IMR-90 (cell line): ENCODE results near the gene TNFRSF1A. TPM values are rescaled to one million over a fixed set of nuclear protein-coding genes. Genes with fewer than 3 reads are reported as not detected.

ENCODE experiments used
- ATAC-seq: fragments of 200-7000 bp; cut with Tn5 transposase; 2 replicates; pipeline ENCODE4 v1.9.1; 2020; ENCODE audit warnings: low read depth, mild to moderate bottlenecking, moderate library complexity
- BruUV-seq: library from RNA; stranded (reverse); fragments of 400-500 nt; replicated peaks from 2 replicates; lab custom pipeline; 2021; lab: Mats Ljungman, UMichigan
- CTCF ChIA-PET: fragments of 300-600 bp; formaldehyde crosslinking; extraction: SDS; loops from one replicate; lab custom pipeline; 2021; ENCODE audit warnings: antibody characterized with exemption; lab: Yijun Ruan, JAX
- POLR2A ChIA-PET: fragments of 300-600 bp; sonication (Branson Sonifier 250); formaldehyde crosslinking; loops from one replicate; lab custom pipeline; 2022; ENCODE audit warnings: antibody characterized with exemption; ENCODE audit not compliant: unreplicated experiment; lab: Charles Lee
- DNase-seq: peaks from one replicate; pipeline ENCODE4 v3.0.0; 2013
- H2AFZ ChIP-seq: replicated peaks from 2 replicates; pipeline ENCODE3; 2013; ENCODE audit warnings: low read length, mild to moderate bottlenecking; ENCODE audit not compliant: poor library complexity
- H2AK5ac ChIP-seq: 2 replicates; pipeline ENCODE4 v1.6.1; 2013; ENCODE audit warnings: low read depth, low read length, inconsistent platforms
- H2AK9ac ChIP-seq: replicated peaks from 2 replicates; pipeline ENCODE3; 2013; ENCODE audit warnings: mild to moderate bottlenecking, low read depth, low read length, moderate library complexity; ENCODE audit not compliant: poor library complexity
- H2BK120ac ChIP-seq: 2 replicates; pipeline ENCODE4 v1.6.1; 2013; ENCODE audit warnings: low read depth, low read length, inconsistent platforms
- H2BK15ac ChIP-seq: 3 replicates; pipeline ENCODE4 v1.6.1; 2013; ENCODE audit warnings: low read depth, low read length, inconsistent platforms
- H2BK20ac ChIP-seq: 2 replicates; pipeline ENCODE4 v1.6.1; 2013; ENCODE audit warnings: low read depth, mild to moderate bottlenecking, inconsistent platforms, low read length, moderate library complexity
- H2BK5ac ChIP-seq: 2 replicates; pipeline ENCODE4 v1.6.1; 2013; ENCODE audit warnings: mild to moderate bottlenecking, low read depth, low read length, inconsistent platforms; ENCODE audit not compliant: poor library complexity, severe bottlenecking
- H3K14ac ChIP-seq: replicated peaks from 2 replicates; pipeline ENCODE4 v1.6.1; 2013; ENCODE audit warnings: low read depth, low read length, inconsistent platforms
- H3K18ac ChIP-seq: 2 replicates; pipeline ENCODE4 v1.6.1; 2013; ENCODE audit warnings: low read depth, low read length, control low read depth
- H3K23ac ChIP-seq: 2 replicates; pipeline ENCODE4 v1.6.1; 2013; ENCODE audit warnings: low read depth, low read length, inconsistent platforms
- H3K27ac ChIP-seq: 2 replicates; pipeline ENCODE4 v1.5.1; 2013; ENCODE audit warnings: mild to moderate bottlenecking, control low read depth, low read length; ENCODE audit not compliant: insufficient read depth
- H3K27me3 ChIP-seq: 2 replicates; pipeline ENCODE4 v1.6.1; 2013; ENCODE audit warnings: low read length; ENCODE audit not compliant: control insufficient read depth, insufficient read depth
- H3K36me3 ChIP-seq: 2 replicates; pipeline ENCODE4 v1.6.1; 2013; ENCODE audit warnings: low read length, mixed read lengths; ENCODE audit not compliant: control insufficient read depth, insufficient read depth
- H3K4ac ChIP-seq: 2 replicates; pipeline ENCODE4 v1.6.1; 2013; ENCODE audit warnings: low read depth, low read length, inconsistent platforms
- H3K4me1 ChIP-seq: 2 replicates; pipeline ENCODE4 v1.6.1; 2013; ENCODE audit warnings: low read length, mixed read lengths; ENCODE audit not compliant: control insufficient read depth, insufficient read depth
- H3K4me2 ChIP-seq: 2 replicates; pipeline ENCODE4 v1.6.1; 2013; ENCODE audit warnings: low read depth, mild to moderate bottlenecking, control low read depth, low read length, moderate library complexity
- H3K4me3 ChIP-seq: 2 replicates; pipeline ENCODE4 v1.5.1; 2013; ENCODE audit warnings: low read depth, mild to moderate bottlenecking, control low read depth, low read length, moderate library complexity; ENCODE audit not compliant: insufficient read depth
- H3K56ac ChIP-seq: 2 replicates; pipeline ENCODE4 v1.6.1; 2013; ENCODE audit warnings: low read length, inconsistent platforms; ENCODE audit not compliant: insufficient read depth; ENCODE audit errors: extremely low read depth
- H3K79me1 ChIP-seq, 2 experiments: 2 replicates each; pipeline ENCODE4 v1.6.1; 2013; ENCODE audit warnings: low read length in 2 of 2, inconsistent platforms in 1 of 2, low read depth in 1 of 2
- H3K9ac ChIP-seq: 2 replicates; pipeline ENCODE4 v1.6.1; 2013; ENCODE audit warnings: low read depth, low read length, control low read depth
- H3K9me1 ChIP-seq: 2 replicates; pipeline ENCODE4 v1.6.1; 2013; ENCODE audit warnings: low read length, inconsistent platforms; ENCODE audit not compliant: insufficient read depth
- H3K9me3 ChIP-seq: 2 replicates; pipeline ENCODE4 v1.6.1; 2013; ENCODE audit warnings: low read length; ENCODE audit not compliant: control insufficient read depth, insufficient read depth
- H4K20me1 ChIP-seq: 2 replicates; pipeline ENCODE4 v1.6.1; 2013; ENCODE audit warnings: low read length, inconsistent platforms; ENCODE audit not compliant: insufficient read depth
- H4K5ac ChIP-seq: 2 replicates; pipeline ENCODE4 v1.6.1; 2013; ENCODE audit warnings: mild to moderate bottlenecking, low read depth, low read length, control low read depth
- H4K8ac ChIP-seq, 2 experiments: 2 replicates each; pipeline ENCODE4 v1.6.1; 2013; ENCODE audit warnings: low read depth in 2 of 2, low read length in 2 of 2, control low read depth in 1 of 2, inconsistent platforms in 1 of 2
- H4K91ac ChIP-seq: 2 replicates; pipeline ENCODE4 v1.6.1; 2013; ENCODE audit warnings: low read depth, low read length, inconsistent platforms; ENCODE audit not compliant: insufficient read depth
- BHLHE40 ChIP-seq: fragments of 150-350 bp; IDR thresholded peaks from 2 replicates; pipeline ENCODE4 v1.6.1; 2016; ENCODE audit warnings: mild to moderate bottlenecking, low read depth, low read length
- CEBPB ChIP-seq: IDR thresholded peaks from 2 replicates; pipeline ENCODE4 v1.6.1; 2012; ENCODE audit warnings: low read depth, low read length, improper control_type of control experiment
- CHD1 ChIP-seq: IDR thresholded peaks from 2 replicates; pipeline ENCODE4 v1.6.1; 2012; ENCODE audit warnings: low read depth, low read length, improper control_type of control experiment
- FOS ChIP-seq: fragments of 150-350 bp; IDR thresholded peaks from 2 replicates; pipeline ENCODE4 v1.6.1; 2016; ENCODE audit warnings: low read depth, low read length
- MAZ ChIP-seq: IDR thresholded peaks from 2 replicates; pipeline ENCODE4 v1.6.1; 2012; ENCODE audit warnings: low read depth, mild to moderate bottlenecking, low read length, improper control_type of control experiment, moderate library complexity, borderline replicate concordance
- MXI1 ChIP-seq: IDR thresholded peaks from 2 replicates; pipeline ENCODE4 v1.6.1; 2012; ENCODE audit warnings: low read depth, mild to moderate bottlenecking, low read length, moderate library complexity, borderline replicate concordance
- NFE2L2 ChIP-seq: fragments of 150-350 bp; IDR thresholded peaks from 2 replicates; pipeline ENCODE4 v1.6.1; 2016; ENCODE audit warnings: low read depth, mild to moderate bottlenecking, low read length
- POLR2A ChIP-seq: IDR thresholded peaks from 2 replicates; pipeline ENCODE4 v1.6.1; 2012; ENCODE audit warnings: mild to moderate bottlenecking, low read depth, low read length
- RAD21 ChIP-seq: IDR thresholded peaks from 2 replicates; pipeline ENCODE4 v1.6.1; 2012; ENCODE audit warnings: low read length, improper control_type of control experiment
- RCOR1 ChIP-seq: IDR thresholded peaks from 2 replicates; pipeline ENCODE4 v1.6.1; 2012; ENCODE audit warnings: mild to moderate bottlenecking, low read length, improper control_type of control experiment; ENCODE audit not compliant: insufficient replicate concordance
- RFX5 ChIP-seq: IDR thresholded peaks from 2 replicates; pipeline ENCODE4 v1.8.0; 2012; ENCODE audit warnings: low read depth, mild to moderate bottlenecking, low read length, moderate library complexity
- SMC3 ChIP-seq: fragments of 150-350 bp; IDR thresholded peaks from 2 replicates; pipeline ENCODE4 v1.6.1; 2016; ENCODE audit warnings: low read depth, mild to moderate bottlenecking, antibody characterized with exemption, low read length, moderate library complexity
- USF2 ChIP-seq: fragments of 150-350 bp; IDR thresholded peaks from 2 replicates; pipeline ENCODE4 v1.6.1; 2017; ENCODE audit warnings: mild to moderate bottlenecking, antibody characterized with exemption, low read length, low read depth
- WGBS, 2 experiments: methylation state at CpG; one replicate each; pipeline versions ENCODE4 v1.1.5 to v1.1.7; 2013; ENCODE audit warnings: missing lambda C conversion rate in 2 of 2; ENCODE audit not compliant: insufficient read length in 1 of 2; ENCODE audit errors: extremely low coverage in 2 of 2; 5-methylcytosine and 5-hydroxymethylcytosine counted together
- dilution Hi-C: fragments of 300-500 bp; cut with HindIII; formaldehyde crosslinking; loops from one replicate; pipeline ENCODE4 v1.14.3; 2018; ENCODE audit warnings: low sequenced_read_pairs; ENCODE audit not compliant: unreplicated experiment
- in situ Hi-C: fragments of 300-500 bp; cut with MboI; formaldehyde crosslinking; loops from 3 replicates; pipeline ENCODE4 v1.14.3; 2019; ENCODE audit warnings: low sequenced_read_pairs, inconsistent platforms, mixed read lengths
- intact Hi-C: fragments of 100-400 bp; cut with micrococcal nuclease; formaldehyde crosslinking; loops from 2 replicates; pipeline ENCODE4 v1.10.0; 2022
- polyA plus RNA-seq, 3 experiments: library from polyadenylated mRNA; depleted of rRNA; stranded (reverse); fragments of >200 nt; gene quantifications; 2 replicates each; pipeline ENCODE4 v1.2.3, GENCODE V29; 2012; ENCODE audit warnings: low replicate concordance in 1 of 3
- total RNA-seq: library from RNA; depleted of rRNA; stranded (reverse); fragments of >200 nt; gene quantifications from 2 replicates; pipeline ENCODE4 v1.2.3, GENCODE V29; 2012
- TF ChIP-seq, protein P1 (sequence below): conservative IDR thresholded peaks from 2 replicates; pipeline ENCODE4 v1.5.1; 2012; ENCODE audit warnings: mild to moderate bottlenecking, low read depth, low read length, improper control_type of control experiment
- TF ChIP-seq, protein P2 (sequence below): fragments of 150-350 bp; IDR thresholded peaks from 2 replicates; pipeline ENCODE4 v1.6.1; 2016; ENCODE audit warnings: low read depth, mild to moderate bottlenecking, low read length, moderate library complexity, borderline replicate concordance

The TNFRSF1A gene
- total and polyA plus RNA-seq, 2 of the 4 experiments (the other 2 are of a cell fraction): 79.6 to 136 TPM

DNA sequence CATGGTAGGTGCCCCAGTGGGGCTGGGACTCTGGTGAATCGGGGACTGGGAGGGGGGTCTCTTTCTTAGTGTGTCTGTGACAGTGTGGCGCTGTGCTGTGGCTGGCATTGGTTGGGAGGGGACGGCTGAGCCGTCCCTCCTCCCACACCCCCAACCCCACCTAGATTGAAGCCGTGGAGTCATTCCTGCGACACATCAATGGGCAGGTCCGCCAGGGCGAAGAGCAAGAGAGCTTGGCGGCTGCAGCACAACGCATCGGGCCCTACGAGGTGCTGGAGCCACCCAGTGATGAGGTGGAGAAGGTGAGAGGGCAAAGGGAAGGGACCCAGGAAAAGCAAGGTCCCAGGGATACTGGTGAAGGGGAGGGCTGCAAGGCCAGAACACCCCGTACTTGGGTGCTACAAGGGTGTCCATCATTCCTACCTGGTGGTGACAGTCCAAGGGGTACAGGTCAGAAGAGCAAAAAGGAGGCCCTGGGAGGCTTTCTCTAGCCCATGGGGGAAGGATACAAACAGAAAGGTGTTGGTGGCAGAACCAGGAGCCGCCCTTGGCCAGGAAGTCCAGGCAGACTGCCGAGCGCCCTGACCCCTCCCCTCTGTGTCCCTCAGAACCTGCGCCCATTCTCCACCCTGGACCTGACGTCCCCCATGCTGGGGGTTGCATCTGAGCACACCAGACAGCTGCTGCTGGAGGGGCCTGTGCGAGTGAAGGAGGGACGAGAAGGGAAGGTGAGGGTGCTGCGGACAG lies 24.0 kb downstream of the TNFRSF1A start:
- Histone ChIP-seq H3K36me3 (no peaks in the 10 kb centered on the region), H4K20me1 (no peaks in the 10 kb centered on the region), H2AK9ac (peak overlapping the region; percentile 24), H2BK5ac (no peak overlapping the region), H2BK20ac (no peak overlapping the region), H3K9ac (no peak overlapping the region), H2BK120ac (no peak overlapping the region), H3K27ac (no peak overlapping the region), H3K27me3 (no peaks in the 10 kb centered on the region), H2AK5ac (no peak overlapping the region; the same call in 1 of the 2 replicates), H3K79me1 (no peaks in the 10 kb centered on the region), H3K14ac (no peak overlapping the region), H3K56ac (no peak overlapping the region), H3K18ac (no peak overlapping the region), H2AFZ (no peak overlapping the region), H3K4me3 (no peak overlapping the region), H3K4me1 (peaks cover 7% of the 10 kb centered on the region), H4K8ac (no peak overlapping the region), H3K23ac (no peak overlapping the region), H3K9me1 (peaks cover 11% of the 10 kb centered on the region), H2BK15ac (no peak overlapping the region), H4K5ac (no peak overlapping the region), H4K91ac (no peak overlapping the region), H3K4ac (no peak overlapping the region), H3K4me2 (no peak overlapping the region), H3K9me3 (no peaks in the 10 kb centered on the region)
- 91% methylated on average over 5 of the region's 21 CpGs; no CpG with 5 or more reads in 1 of the 2 experiments for WGBS, 2 experiments
- ATAC-seq (no peak), DNase-seq (no peak)
- BruUV-seq: no TSS peak
- CTCF ChIA-PET: interaction anchor here (0.7 kb wide), 1 partner anchor 330 kb away, joined by 3 read pairs; no protein-coding TSS in a partner anchor
- POLR2A ChIA-PET: no interaction called here
- TF ChIP-seq, protein P1, sequence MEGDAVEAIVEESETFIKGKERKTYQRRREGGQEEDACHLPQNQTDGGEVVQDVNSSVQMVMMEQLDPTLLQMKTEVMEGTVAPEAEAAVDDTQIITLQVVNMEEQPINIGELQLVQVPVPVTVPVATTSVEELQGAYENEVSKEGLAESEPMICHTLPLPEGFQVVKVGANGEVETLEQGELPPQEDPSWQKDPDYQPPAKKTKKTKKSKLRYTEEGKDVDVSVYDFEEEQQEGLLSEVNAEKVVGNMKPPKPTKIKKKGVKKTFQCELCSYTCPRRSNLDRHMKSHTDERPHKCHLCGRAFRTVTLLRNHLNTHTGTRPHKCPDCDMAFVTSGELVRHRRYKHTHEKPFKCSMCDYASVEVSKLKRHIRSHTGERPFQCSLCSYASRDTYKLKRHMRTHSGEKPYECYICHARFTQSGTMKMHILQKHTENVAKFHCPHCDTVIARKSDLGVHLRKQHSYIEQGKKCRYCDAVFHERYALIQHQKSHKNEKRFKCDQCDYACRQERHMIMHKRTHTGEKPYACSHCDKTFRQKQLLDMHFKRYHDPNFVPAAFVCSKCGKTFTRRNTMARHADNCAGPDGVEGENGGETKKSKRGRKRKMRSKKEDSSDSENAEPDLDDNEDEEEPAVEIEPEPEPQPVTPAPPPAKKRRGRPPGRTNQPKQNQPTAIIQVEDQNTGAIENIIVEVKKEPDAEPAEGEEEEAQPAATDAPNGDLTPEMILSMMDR: no peak
- TF ChIP-seq MAZ (no peak), USF2 (no peak), RCOR1 (no peak), SMC3 (no peak), NFE2L2 (no peak), CEBPB (no peak), RAD21 (no peak), BHLHE40 (no peak), MXI1 (no peak), CHD1 (no peak), POLR2A (no peak), RFX5 (no peak), FOS (no peak)
- TF ChIP-seq, protein P2, sequence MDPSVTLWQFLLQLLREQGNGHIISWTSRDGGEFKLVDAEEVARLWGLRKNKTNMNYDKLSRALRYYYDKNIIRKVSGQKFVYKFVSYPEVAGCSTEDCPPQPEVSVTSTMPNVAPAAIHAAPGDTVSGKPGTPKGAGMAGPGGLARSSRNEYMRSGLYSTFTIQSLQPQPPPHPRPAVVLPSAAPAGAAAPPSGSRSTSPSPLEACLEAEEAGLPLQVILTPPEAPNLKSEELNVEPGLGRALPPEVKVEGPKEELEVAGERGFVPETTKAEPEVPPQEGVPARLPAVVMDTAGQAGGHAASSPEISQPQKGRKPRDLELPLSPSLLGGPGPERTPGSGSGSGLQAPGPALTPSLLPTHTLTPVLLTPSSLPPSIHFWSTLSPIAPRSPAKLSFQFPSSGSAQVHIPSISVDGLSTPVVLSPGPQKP: no peak
- dilution Hi-C loops (no loop called here), intact Hi-C loops (no loop called here), in situ Hi-C loops (no loop called here)
